ENCODE results near the gene RIN3.

DNA sequence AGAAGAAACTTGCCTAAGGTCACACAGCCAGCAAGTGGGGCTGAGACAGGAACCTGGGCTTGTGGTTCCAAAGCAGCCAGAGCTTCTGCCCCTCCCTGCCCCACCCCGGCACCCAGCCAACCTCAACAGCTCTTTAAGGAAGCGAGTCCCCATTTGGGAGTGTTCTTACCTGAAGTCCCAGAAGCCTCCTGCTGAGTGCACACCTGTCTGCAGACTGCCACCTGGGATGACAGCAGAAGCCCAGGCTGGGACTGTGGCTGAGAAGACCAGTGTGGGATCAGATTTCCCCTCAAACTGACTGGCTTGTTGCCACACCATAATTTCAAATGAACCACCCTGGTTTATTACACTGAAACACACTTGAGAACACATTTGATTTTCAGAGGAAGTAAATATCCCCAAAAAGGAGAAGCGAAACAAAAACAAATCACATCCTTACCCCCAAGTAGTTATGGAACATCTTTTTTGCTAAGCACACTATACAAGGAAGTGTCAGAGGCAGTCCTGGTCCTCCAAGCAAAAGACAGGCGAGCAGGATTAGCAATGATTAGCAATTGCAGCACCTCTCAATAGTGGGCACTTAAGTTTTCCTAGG is 6.3 kb upstream of the RIN3 start:
- TF ChIP-seq, protein P1, sequence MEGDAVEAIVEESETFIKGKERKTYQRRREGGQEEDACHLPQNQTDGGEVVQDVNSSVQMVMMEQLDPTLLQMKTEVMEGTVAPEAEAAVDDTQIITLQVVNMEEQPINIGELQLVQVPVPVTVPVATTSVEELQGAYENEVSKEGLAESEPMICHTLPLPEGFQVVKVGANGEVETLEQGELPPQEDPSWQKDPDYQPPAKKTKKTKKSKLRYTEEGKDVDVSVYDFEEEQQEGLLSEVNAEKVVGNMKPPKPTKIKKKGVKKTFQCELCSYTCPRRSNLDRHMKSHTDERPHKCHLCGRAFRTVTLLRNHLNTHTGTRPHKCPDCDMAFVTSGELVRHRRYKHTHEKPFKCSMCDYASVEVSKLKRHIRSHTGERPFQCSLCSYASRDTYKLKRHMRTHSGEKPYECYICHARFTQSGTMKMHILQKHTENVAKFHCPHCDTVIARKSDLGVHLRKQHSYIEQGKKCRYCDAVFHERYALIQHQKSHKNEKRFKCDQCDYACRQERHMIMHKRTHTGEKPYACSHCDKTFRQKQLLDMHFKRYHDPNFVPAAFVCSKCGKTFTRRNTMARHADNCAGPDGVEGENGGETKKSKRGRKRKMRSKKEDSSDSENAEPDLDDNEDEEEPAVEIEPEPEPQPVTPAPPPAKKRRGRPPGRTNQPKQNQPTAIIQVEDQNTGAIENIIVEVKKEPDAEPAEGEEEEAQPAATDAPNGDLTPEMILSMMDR (IDR thresholded peaks at IDR 0.05; ENCODE audit: insufficient read depth, low read depth, low read length): no peak
- TF ChIP-seq EZH2 (IDR thresholded peaks at IDR 0.05; ENCODE audit: insufficient read depth, low read length): no peak

Data from astrocyte (in vitro differentiated cells and primary cell).